Measurements from ENCODE around the gene PLAC8.

DNA sequence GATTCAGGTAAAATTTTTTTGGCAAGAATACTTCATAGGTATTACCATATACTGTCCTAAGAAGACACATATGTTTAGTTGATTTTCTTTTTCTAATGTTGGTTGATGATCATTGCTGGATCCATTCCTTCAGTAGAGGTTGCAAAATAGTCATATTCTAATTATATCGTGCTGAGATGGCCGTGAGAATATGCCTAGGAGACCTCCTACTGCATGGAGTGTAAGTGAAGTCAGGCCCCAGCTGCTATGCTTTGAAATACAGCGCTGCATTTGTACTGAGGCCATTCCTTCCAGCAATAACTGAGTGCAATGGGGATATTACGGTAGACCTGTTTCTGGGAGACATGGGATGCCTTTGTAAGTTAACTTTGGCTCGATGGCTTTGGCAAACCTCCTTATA, 6.7 kb upstream of the PLAC8 start:
- TF ChIP-seq YY1 (IDR thresholded peaks at IDR 0.05; ENCODE audit: insufficient read depth, insufficient read length) (no peak), SUZ12 (IDR thresholded peaks at IDR 0.05; ENCODE audit: extremely low read depth, insufficient read depth, insufficient read length) (no peak)

All from NT2/D1 (cell line).